Heart left ventricle (tissue), 16 donors: ENCODE measurements around the gene SEPTIN10. TPM values are rescaled to one million over a fixed set of nuclear protein-coding genes. Genes with fewer than 3 reads are reported as not detected.

Source experiments
- ATAC-seq, 4 donors: fragments of 200-7000 bp; cut with Tn5 transposase; one replicate each; pipeline ENCODE4 v1.9.1; 2020 to 2022; ENCODE audit warnings: moderate library complexity in 4 of 4, mild to moderate bottlenecking in 3 of 4, moderate number of reproducible peaks in 1 of 4
- DNase-seq, 5 donors: peaks; one replicate each; pipeline ENCODE4 v3.0.0-alpha.2; 2020
- H3K27ac ChIP-seq, 12 donors: fragments of 200-600 bp; sonication (generic) in 4 of 12; one replicate each; pipeline versions ENCODE4 v1.5.0 to v1.8.0; 2016 to 2022; ENCODE audit warnings: mild to moderate bottlenecking in 2 of 12
- H3K27me3 ChIP-seq, 9 donors: fragments of 200-600 bp; sonication (generic) in 2 of 9; one replicate each; pipeline versions ENCODE4 v1.5.1 to v1.8.0; 2016 to 2022; ENCODE audit warnings: mild to moderate bottlenecking in 3 of 9
- H3K36me3 ChIP-seq, 9 donors: fragments of 200-600 bp; sonication (generic) in 2 of 9; one replicate each; pipeline versions ENCODE4 v1.5.0 to v1.8.0; 2018 to 2022; ENCODE audit warnings: mild to moderate bottlenecking in 2 of 9
- H3K4me1 ChIP-seq, 12 donors: fragments of 200-600 bp; sonication (generic) in 4 of 12; one replicate each; pipeline versions ENCODE4 v1.5.0 to v1.8.0; 2016 to 2022; ENCODE audit warnings: mild to moderate bottlenecking in 3 of 12
- H3K4me3 ChIP-seq, 12 donors: fragments of 200-600 bp; sonication (generic) in 4 of 12; one replicate each; pipeline versions ENCODE4 v1.5.0 to v1.8.0; 2017 to 2022; ENCODE audit warnings: mild to moderate bottlenecking in 9 of 12, moderate library complexity in 4 of 12
- H3K9me3 ChIP-seq, 12 donors: fragments of 200-600 bp; sonication (generic) in 4 of 12; one replicate each; pipeline versions ENCODE4 v1.5.0 to v1.8.0; 2016 to 2022; ENCODE audit warnings: mild to moderate bottlenecking in 1 of 12
- CTCF ChIP-seq, 12 donors: fragments of 200-600 bp; sonication (generic) in 4 of 12; IDR thresholded peaks; one replicate each; pipeline versions ENCODE4 v1.5.0 to v1.8.0; 2018 to 2022; ENCODE audit warnings: antibody characterized with exemption in 12 of 12, mild to moderate bottlenecking in 5 of 12
- POLR2A ChIP-seq, 2 donors: fragments of 450-650 bp; IDR thresholded peaks; one replicate each; pipeline ENCODE4 v1.6.1; 2017; ENCODE audit warnings: antibody characterized with exemption in 2 of 2, mild to moderate bottlenecking in 2 of 2, moderate library complexity in 2 of 2
- WGBS, 4 donors: extraction: QIAGEN DNeasy Blood & Tissue Kit in 2 of 4; methylation state at CpG; one replicate each; pipeline versions ENCODE4 v1.1.5 to v1.1.7; 2013 to 2018; 5-methylcytosine and 5-hydroxymethylcytosine counted together
- intact Hi-C, 10 donors: fragments of 100-400 bp; cut with DNase I; formaldehyde crosslinking; loops; one replicate each; pipeline versions ENCODE4 v1.11.1 to v1.14.2; 2022
- polyA plus RNA-seq, 2 donors: library from polyadenylated mRNA; stranded (reverse); fragments of 200-250 nt; gene quantifications; one replicate each; pipeline ENCODE4 v1.2.3, GENCODE V29; 2013
- total RNA-seq, 9 donors: library from RNA; depleted of rRNA in 2 of 9; stranded (reverse); fragments of >200 nt in 2 of 9; fragmentation: NEBNext Ultra II Directional in 3 of 9; extraction: Animal tissue kit (Norgen Biotek cat#: 25700) in 3 of 9; gene quantifications; one replicate each; pipeline versions ENCODE4 v1.1.0 to v1.2.4, GENCODE V29; 2016 to 2023
- donor health status: ischemic (EF 13 %, LVEDD 7.1; RV severe dilation, severe dysfunction).
- donor health status: healthy with polysubstance abuse.
- donor health status: DM: no; HTN: yes; CAD: no.
- donor health status: DM: no; HTN: no; CAD: no.
- donor health status: ischemic (EF 25% LVEDD 6.9; RV normal size, moderate dysfunction).
- donor health status: ischemic (EF 25% LVEDD 5.7; RV mildly dilated, moderate dysfunction).
- donor health status: healthy.
- donor health status: DM: yes; HTN: yes; CAD: no.
- donor health status: ischemic (EF 35%, LVEDD 5.7; RV mildly dilated, moderate dysfunction).
- donor health status: nonischemic (EF 11% LVEDD 7.7; RV severe dilation, severe dysfunction).
- donor health status: DM: yes; HTN: yes; CAD: no.
- donor health status: PGD.
- donor health status: ischemic (EF 29% LVEDD 5.4; RV normal size, mild dysfunction).
- donor health status: nonischemic (EF 23%, LVEDD 6.1; RV moderate dilation, normal function).

Gene SEPTIN10
- total and polyA plus RNA-seq, 11 donors, result 13.5 to 84.6 (median 49.8) TPM

- Histone ChIP-seq H3K27me3 (no peaks in the 10 kb centered on the region), H3K9me3 (no peaks in the 10 kb centered on the region), H3K4me3 (no peak overlapping the region), H3K36me3 (no peaks in the 10 kb centered on the region), H3K27ac (no peak overlapping the region), H3K4me1 (peaks cover 0 to 12% (median 7%) of the 10 kb centered on the region in 12 donors)
- no peak for TF ChIP-seq CTCF (IDR thresholded peaks at IDR 0.05)
- no peak for TF ChIP-seq POLR2A (IDR thresholded peaks at IDR 0.05)
- intact Hi-C loops, result loop anchor here in 2 of 10 donors (5.0 to 10.0 kb wide), 2 partner anchors 37 to 45 kb away; partner anchors contain the start of genes SEPTIN10 (in 1 of the 2) and SOWAHC (in 1 of the 2)
- DNase-seq, result no peak
- WGBS, 4 donors, result 75 to 85% (median 83%) methylated on average over 9 of the region's 9 CpGs
- ATAC-seq, result no peak
These were observed 45.8 kb upstream of the SEPTIN10 start for GRCh38 chr2:109659396-109660045.

DNA sequence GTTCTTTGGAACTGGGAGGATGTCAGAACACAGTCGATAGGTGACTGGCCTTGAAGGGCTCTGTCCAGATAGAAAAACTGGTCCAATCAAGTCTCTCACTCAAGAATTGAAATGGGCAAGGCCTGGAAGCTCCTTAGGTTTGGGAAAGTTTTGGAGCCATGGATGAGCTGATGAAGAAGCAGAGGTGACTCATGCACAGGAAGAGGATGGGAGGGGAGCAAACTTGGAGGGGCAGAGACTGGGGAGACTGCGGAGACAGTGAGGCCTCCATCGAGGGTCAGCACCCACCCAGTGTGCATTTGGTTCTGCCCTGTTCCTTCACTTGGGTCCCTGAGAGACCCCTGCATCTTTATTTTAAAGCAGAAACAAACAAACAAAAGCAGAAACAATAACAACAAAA lies 41.5 kb upstream of the SEPTIN10 start:
- TF ChIP-seq CTCF (IDR thresholded peaks at IDR 0.05) (no peak), POLR2A (IDR thresholded peaks at IDR 0.05) (no peak)
- DNase-seq (no peak), ATAC-seq (no peak)
- Histone ChIP-seq H3K27ac (no peak overlapping the region), H3K27me3 (no peaks in the 10 kb centered on the region), H3K36me3 (no peaks in the 10 kb centered on the region), H3K9me3 (no peaks in the 10 kb centered on the region), H3K4me3 (no peak overlapping the region), H3K4me1 (no peaks in the 10 kb centered on the region)
- 75 to 83% (median 78%) methylated on average over 3 of the region's 3 CpGs for WGBS, 4 donors
- intact Hi-C loops, result no loop called here

DNA sequence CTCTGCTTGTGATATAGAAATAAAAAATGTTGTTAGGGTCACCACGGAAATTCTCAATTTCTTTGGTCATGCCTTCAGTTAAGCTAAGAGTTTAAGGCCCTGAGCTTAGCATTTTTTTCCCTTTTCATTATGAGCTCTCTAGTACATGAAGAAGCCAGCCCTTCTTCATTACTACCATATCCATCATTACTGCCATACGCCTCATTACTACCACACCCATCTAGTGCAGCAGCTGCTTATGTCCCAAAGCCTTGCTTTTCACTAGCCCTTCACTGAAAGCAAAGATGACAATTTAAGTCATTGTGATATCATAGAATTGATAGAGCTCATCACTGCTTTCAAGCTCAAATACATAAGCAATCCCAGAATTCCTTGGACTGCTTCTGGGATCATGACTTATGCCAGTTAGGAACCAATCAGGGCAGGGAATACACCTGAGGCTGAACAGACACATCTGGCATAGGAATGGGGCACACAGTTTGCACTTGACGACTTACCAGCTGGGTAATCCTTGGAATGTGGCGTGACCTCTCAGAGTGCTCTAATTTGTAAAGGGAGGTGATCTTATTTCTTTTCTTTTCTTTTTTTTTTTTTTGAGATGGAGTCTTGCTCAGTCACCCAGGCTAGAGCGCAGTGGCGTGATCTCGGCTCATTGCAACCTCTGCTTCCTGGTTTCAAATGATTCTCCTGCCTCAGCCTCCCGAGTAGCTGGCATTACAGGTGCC lies 40.7 kb upstream of the SEPTIN10 start:
- 95 to 98% (median 96%) methylated on average over 8 of the region's 8 CpGs for WGBS, 4 donors
- no peaks in the 10 kb centered on the region for H3K27me3 ChIP-seq
- TF ChIP-seq CTCF (IDR thresholded peaks at IDR 0.05) (no peak), POLR2A (IDR thresholded peaks at IDR 0.05) (no peak)
- no peak overlapping the region for H3K27ac ChIP-seq
- H3K9me3 ChIP-seq, result no peaks in the 10 kb centered on the region
- H3K4me1 ChIP-seq, result no peaks in the 10 kb centered on the region
- no peak for DNase-seq
- ATAC-seq, result no peak
- intact Hi-C loops, result no loop called here
- no peak overlapping the region for H3K4me3 ChIP-seq
- H3K36me3 ChIP-seq, result no peaks in the 10 kb centered on the region
